ENCODE data around the gene WAPL. TPM values are rescaled to one million over a fixed set of nuclear protein-coding genes. Genes with fewer than 3 reads are reported as not detected.

Gene WAPL
- total and polyA plus RNA-seq, 2 of the 8 experiments (the other 6 are each of a cell fraction or from before 2014, with no cell fraction given), result 12.8 to 48.1 TPM

GRCh38 chr10:86556532-86556931 is 34.9 kb upstream of the WAPL start:
- Histone ChIP-seq H3K14ac (ENCODE audit: insufficient read length) (no peak overlapping the region), H2AK5ac (ENCODE audit: low read depth, low read length) (no peak overlapping the region), H3K4me2 (ENCODE audit: insufficient read depth in 1 of 2, low read depth in 2 of 2, low read length in 2 of 2) (no peak overlapping the region), H2BK5ac (ENCODE audit: low read depth, low read length) (no peak overlapping the region), H3K18ac (ENCODE audit: extremely low read depth, low read length) (peak overlapping the region; percentile 32; the same call in 1 of the 2 replicates), H3K23ac (ENCODE audit: insufficient read length) (no peak overlapping the region), H2BK120ac (replicated peaks; ENCODE audit: low read depth, low read length) (no peak overlapping the region), H3K4me3 (ENCODE audit: extremely low read depth in 1 of 4, insufficient read depth in 2 of 4, low read depth in 3 of 4, low read length in 4 of 4) (no peak overlapping the region), H4K20me1 (replicated peaks in 1 of 2; ENCODE audit: control insufficient read depth in 1 of 2, insufficient read depth in 2 of 2, low read length in 2 of 2) (no peaks in the 10 kb centered on the region), H3K9ac (replicated peaks in 1 of 4; ENCODE audit: extremely low read depth in 1 of 4, low read depth in 3 of 4, low read length in 3 of 4) (no peak overlapping the region), H3K9me3 (ENCODE audit: insufficient read depth in 2 of 2, low read depth in 1 of 2, low read length in 1 of 2) (no peaks in the 10 kb centered on the region), H4K8ac (ENCODE audit: extremely low read depth, insufficient read depth, low read length) (no peak overlapping the region), H3K36me3 (ENCODE audit: control insufficient read depth in 2 of 4, insufficient read depth in 4 of 4, low read length in 3 of 4) (no peaks in the 10 kb centered on the region), H4K91ac (replicated peaks; ENCODE audit: insufficient read length, low read length) (no peak overlapping the region), H2BK20ac (ENCODE audit: low read length) (no peak overlapping the region), H2BK12ac (ENCODE audit: low read depth, low read length) (no peak overlapping the region), H3K79me2 (ENCODE audit: control insufficient read depth in 1 of 2, insufficient read depth in 2 of 2, low read length in 2 of 2) (no peaks in the 10 kb centered on the region), H3K56ac (replicated peaks; ENCODE audit: insufficient read length, low read depth, low read length) (no peak overlapping the region), H3K79me1 (ENCODE audit: low read depth, low read length) (no peaks in the 10 kb centered on the region), H4K5ac (ENCODE audit: insufficient read length, low read depth, low read length) (no peak overlapping the region), H3K27me3 (replicated peaks in 1 of 4; ENCODE audit: control insufficient read depth in 3 of 4, extremely low read depth in 1 of 4, insufficient read depth in 3 of 4, low read length in 3 of 4) (no peaks in the 10 kb centered on the region), H3K27ac (ENCODE audit: low read depth, low read length) (no peak overlapping the region), H3K23me2 (ENCODE audit: low read depth, low read length) (no peaks in the 10 kb centered on the region), H2BK15ac (ENCODE audit: low read length) (no peak overlapping the region), H3K4me1 (replicated peaks in 1 of 4; ENCODE audit: control insufficient read depth in 3 of 4, insufficient read depth in 4 of 4, low read length in 3 of 4) (peaks cover 0 to 6% (median 4%) of the 10 kb centered on the region in 4 experiments; a peak in 5 of 7 replicates), H3K4ac (replicated peaks; ENCODE audit: insufficient read length, low read depth, low read length) (no peak overlapping the region), H2AFZ (ENCODE audit: low read length) (no peak overlapping the region)
- CTCF ChIA-PET (ENCODE audit: partially characterized antibody), result interaction anchor here (0.5 to 1.8 kb wide), 5 partner anchors 9 to 1759 kb away, joined by 3 to 11 read pairs (median 4); no protein-coding TSS in a partner anchor
- DNase-seq (ENCODE audit: low read depth in 1 of 2, low spot score in 2 of 2) (no peak), FAIRE-seq (no peak)
- WGBS, 2 experiments (ENCODE audit: extremely low coverage in 1 of 2, insufficient coverage in 1 of 2, insufficient read length in 1 of 2, insufficient replicate concordance in 2 of 2, low coverage in 1 of 2, low lambda C conversion rate in 2 of 2, missing lambda C conversion rate in 1 of 2), result 89% methylated on average over 3 of the region's 3 CpGs; no CpG with 5 or more reads in 1 of the 2 experiments
- POLR2A ChIA-PET (ENCODE audit: partially characterized antibody), result interaction anchor here (0.6 to 0.9 kb wide), 2 partner anchors 22 to 167 kb away, joined by 3 to 4 read pairs; no protein-coding TSS in a partner anchor
- TF ChIP-seq POU5F1 (IDR thresholded peaks at IDR 0.05; ENCODE audit: low read depth, low read length), result no peak
- TF ChIP-seq SP1 (IDR thresholded peaks at IDR 0.05; ENCODE audit: low read depth, low read length), result no peak
- TF ChIP-seq EZH2 (IDR thresholded peaks at IDR 0.05; ENCODE audit: low read depth, low read length, severe bottlenecking), result no peak
- no peak for TF ChIP-seq TEAD4 (IDR thresholded peaks at IDR 0.05; ENCODE audit: low read depth, low read length)

All from H1 (cell line).